Measurements from ENCODE around the gene C1orf50.

Gene C1orf50

DNA sequence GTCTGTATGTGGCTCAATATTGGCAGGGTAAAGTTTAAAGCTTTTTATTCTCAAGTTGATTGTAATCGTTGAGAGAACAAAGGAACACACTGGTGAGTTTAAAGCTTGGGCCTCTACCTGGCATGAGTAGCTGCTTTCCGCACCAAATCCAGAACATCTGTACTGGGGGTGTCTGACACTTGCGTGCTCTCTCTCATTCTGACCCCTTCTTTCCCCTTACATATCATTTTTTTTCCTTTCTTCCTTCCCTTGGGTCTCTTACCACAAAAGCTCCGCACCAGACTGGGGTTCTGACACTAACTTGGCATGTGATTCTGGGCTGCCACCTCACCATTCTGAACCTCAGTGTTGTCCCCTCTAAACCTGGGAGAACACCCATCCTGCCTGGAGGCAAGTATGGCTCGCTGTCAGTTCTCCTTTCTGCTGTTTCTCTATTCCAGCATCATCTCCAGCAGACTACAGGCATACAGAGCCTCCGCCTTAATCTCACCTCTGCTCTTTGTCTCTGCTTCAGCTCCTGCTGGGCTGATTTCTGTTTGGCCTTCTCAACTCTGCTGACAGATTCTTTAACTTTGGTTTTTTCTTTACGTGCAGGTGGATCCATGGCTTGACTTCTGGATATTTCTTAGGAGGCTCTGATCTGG is 49.0 kb downstream of the C1orf50 start:
- Histone ChIP-seq H3K9ac (ENCODE audit: low read length) (peak overlapping the region; percentile 81), H3K9me3 (ENCODE audit: low read length) (no peaks in the 10 kb centered on the region), H3K36me3 (ENCODE audit: insufficient read depth, low read length) (no peaks in the 10 kb centered on the region), H3K27me3 (ENCODE audit: control insufficient read depth in 1 of 2, insufficient read depth in 2 of 2, low read length in 2 of 2) (no peaks in the 10 kb centered on the region), H3K4me3 (ENCODE audit: low read depth in 1 of 2, low read length in 2 of 2) (peak overlapping the region; percentile 52 to 71), H3K27ac (ENCODE audit: low read depth, low read length) (peak overlapping the region; percentile 89), H3K4me1 (ENCODE audit: insufficient read depth, low read length) (peaks cover 9% of the 10 kb centered on the region)

DNA sequence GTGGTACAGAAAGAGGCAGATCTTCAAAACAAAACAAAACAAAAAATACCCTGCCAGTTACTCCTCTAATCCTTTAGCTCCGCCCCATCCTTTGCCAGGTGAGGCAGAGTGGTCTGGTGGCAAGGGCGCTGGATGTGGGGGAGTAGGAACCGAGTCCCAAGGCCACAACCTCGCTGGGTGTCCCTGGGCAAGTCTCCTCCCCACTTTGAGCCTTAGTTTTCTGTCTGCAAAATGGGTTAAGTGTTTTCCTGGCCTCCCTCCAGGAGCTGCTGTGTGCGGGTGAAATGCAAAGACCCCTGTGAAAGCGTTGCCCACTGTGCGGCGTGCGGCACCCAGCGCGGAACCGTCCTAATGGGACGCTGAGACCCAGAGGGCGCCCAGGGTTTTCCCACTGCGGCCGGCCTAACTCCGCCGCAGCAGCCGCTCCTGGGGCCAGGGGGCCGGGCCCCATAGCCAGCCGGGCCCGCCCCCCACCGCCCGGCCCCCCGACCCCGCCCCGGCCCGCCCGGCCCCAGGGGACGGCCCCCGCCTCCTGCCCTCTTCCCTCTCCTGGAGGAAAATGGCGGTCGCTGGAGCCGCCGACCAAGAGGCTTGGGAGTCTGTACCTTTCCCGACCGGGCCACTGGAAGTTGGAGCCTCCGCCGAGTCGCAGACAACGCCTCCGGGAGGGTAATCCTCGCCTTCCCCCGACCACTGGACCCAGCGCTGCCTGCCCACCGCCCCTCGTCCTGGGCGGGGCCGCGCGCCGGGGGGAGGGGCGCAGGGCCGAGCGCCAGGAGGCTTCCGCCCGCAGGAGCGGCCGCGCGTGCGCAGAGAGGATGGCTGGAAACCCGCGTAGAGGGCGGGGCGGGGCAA is 49.8 kb downstream of the C1orf50 start, which contains the start of the genes ERMAP and SVBP:
Gene ERMAP, plus strand, starts transcription at position 538 of the 855 bp plus-strand sequence. CDS start 13,327 bp downstream, outside the sequence.
Gene SVBP, minus strand, starts transcription at position 813 of the 855 bp plus-strand sequence. CDS start 853 bp downstream, outside the sequence.
- Histone ChIP-seq H3K4me1 (ENCODE audit: insufficient read depth, low read length) (peaks cover 9% of the 10 kb centered on the region), H3K9me3 (ENCODE audit: low read length) (no peaks in the 10 kb centered on the region), H3K36me3 (ENCODE audit: insufficient read depth, low read length) (no peaks in the 10 kb centered on the region), H3K27ac (ENCODE audit: low read depth, low read length) (peak within 1 kb of the TSS; percentile 89), H3K4me3 (ENCODE audit: low read depth in 1 of 2, low read length in 2 of 2) (peak within 1 kb of the TSS; percentile 71 to 96), H3K9ac (ENCODE audit: low read length) (peak within 1 kb of the TSS; percentile 81), H3K27me3 (ENCODE audit: control insufficient read depth in 1 of 2, insufficient read depth in 2 of 2, low read length in 2 of 2) (no peaks in the 10 kb centered on the region)

DNA sequence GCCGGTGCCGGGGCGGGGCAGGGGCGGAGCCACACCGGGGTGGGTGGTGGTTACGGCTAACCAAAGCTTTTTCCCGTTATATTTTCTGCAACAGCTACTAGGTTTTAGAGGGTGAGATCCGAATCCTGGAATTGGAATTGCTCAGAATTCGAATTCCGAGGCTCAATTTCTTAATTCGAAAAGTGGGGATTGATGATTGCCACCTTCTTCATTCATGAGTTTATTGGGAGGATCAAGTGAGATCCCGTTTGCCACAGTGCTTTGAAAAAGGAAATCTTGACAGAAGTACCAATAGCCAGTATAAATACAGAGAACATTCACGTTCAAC is 50.4 kb downstream of the C1orf50 start:
- no peaks in the 10 kb centered on the region for H3K9me3 ChIP-seq (ENCODE audit: low read length)
- H3K4me1 ChIP-seq (ENCODE audit: insufficient read depth, low read length) = peaks cover 9% of the 10 kb centered on the region
- H3K27me3 ChIP-seq (ENCODE audit: control insufficient read depth in 1 of 2, insufficient read depth in 2 of 2, low read length in 2 of 2) = no peaks in the 10 kb centered on the region
- peak overlapping the region; percentile 31 to 66 for H3K4me3 ChIP-seq (ENCODE audit: low read depth in 1 of 2, low read length in 2 of 2)
- H3K9ac ChIP-seq (ENCODE audit: low read length) = peak overlapping the region; percentile 42
- no peak overlapping the region for H3K27ac ChIP-seq (ENCODE audit: low read depth, low read length)
- no peaks in the 10 kb centered on the region for H3K36me3 ChIP-seq (ENCODE audit: insufficient read depth, low read length)

DNA sequence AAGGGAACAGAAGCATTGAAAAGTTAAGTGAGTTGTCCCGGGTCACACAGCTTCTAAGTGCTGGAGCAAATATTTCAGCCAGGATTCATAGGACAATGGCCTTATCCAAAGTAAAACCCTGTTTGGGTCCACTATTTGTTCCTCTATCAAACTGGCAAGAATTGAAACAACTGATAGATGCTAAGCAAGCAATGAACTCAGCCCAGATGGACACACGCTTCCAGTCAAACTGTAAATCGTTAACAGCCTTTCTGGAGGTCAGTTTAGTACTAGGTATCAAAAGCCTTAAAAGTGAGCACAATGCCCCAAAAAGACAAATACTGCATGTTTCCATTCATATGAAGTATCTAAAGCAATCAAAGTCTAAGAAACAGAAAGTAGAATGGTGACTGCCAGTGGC is 50.9 kb downstream of the C1orf50 start:
- Histone ChIP-seq H3K9me3 (ENCODE audit: low read length) (no peaks in the 10 kb centered on the region), H3K27me3 (ENCODE audit: control insufficient read depth in 1 of 2, insufficient read depth in 2 of 2, low read length in 2 of 2) (no peaks in the 10 kb centered on the region), H3K27ac (ENCODE audit: low read depth, low read length) (no peak overlapping the region), H3K4me1 (ENCODE audit: insufficient read depth, low read length) (peaks cover 9% of the 10 kb centered on the region), H3K36me3 (ENCODE audit: insufficient read depth, low read length) (no peaks in the 10 kb centered on the region), H3K9ac (ENCODE audit: low read length) (peak overlapping the region; percentile 42), H3K4me3 (ENCODE audit: low read depth in 1 of 2, low read length in 2 of 2) (peak overlapping the region in 1 of 2 donors; percentile 66)

DNA sequence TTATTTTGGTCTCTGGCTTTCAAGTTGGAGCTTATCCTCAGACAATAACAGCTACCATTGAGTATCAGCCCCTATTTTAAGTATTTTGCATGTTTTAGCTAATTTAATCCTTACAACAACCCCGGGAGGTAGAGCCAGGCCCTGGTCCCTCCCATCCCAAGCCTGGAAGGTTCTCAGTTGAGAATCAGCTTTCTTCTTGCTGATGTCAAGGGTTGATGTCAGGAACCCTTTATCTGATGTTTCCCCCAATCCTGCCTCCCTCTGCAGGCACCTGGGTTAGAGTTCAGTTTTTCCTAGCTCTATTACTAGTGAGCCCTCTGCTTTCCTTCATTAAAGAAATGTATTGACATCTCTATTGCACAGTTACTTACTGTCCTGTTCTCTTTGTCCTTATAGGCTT is 53.8 kb downstream of the C1orf50 start:
- H3K4me3 ChIP-seq (ENCODE audit: low read depth in 1 of 2, low read length in 2 of 2) = no peak overlapping the region
- no peaks in the 10 kb centered on the region for H3K36me3 ChIP-seq (ENCODE audit: insufficient read depth, low read length)
- H3K9ac ChIP-seq (ENCODE audit: low read length) = no peak overlapping the region
- no peaks in the 10 kb centered on the region for H3K27me3 ChIP-seq (ENCODE audit: control insufficient read depth in 1 of 2, insufficient read depth in 2 of 2, low read length in 2 of 2)
- H3K27ac ChIP-seq (ENCODE audit: low read depth, low read length) = no peak overlapping the region
- no peaks in the 10 kb centered on the region for H3K9me3 ChIP-seq (ENCODE audit: low read length)
- H3K4me1 ChIP-seq (ENCODE audit: insufficient read depth, low read length) = peaks cover 8% of the 10 kb centered on the region

DNA sequence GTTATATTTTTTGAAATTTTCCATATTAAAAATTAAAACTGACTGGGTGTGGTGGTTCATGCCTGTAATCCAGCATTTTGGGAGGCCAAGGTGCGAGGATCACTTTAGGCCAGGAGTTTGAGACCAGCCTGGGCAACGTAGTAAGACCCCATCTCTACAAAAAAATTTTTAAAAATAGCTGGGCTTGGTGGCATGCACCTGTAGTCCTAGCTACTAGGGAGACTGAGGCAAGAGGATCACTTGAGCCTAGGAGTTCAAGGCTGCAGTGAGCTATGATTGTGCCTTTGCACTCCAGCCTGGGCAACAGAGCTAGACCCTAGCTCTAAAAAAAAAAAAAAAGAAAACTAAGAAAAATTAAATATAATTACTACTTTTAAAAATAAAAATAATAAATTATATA is 54.6 kb downstream of the C1orf50 start:
- H3K9ac ChIP-seq (ENCODE audit: low read length) = no peak overlapping the region
- H3K9me3 ChIP-seq (ENCODE audit: low read length) = no peaks in the 10 kb centered on the region
- no peaks in the 10 kb centered on the region for H3K36me3 ChIP-seq (ENCODE audit: insufficient read depth, low read length)
- no peak overlapping the region for H3K4me3 ChIP-seq (ENCODE audit: low read depth in 1 of 2, low read length in 2 of 2)
- no peaks in the 10 kb centered on the region for H3K27me3 ChIP-seq (ENCODE audit: control insufficient read depth in 1 of 2, insufficient read depth in 2 of 2, low read length in 2 of 2)
- no peaks in the 10 kb centered on the region for H3K4me1 ChIP-seq (ENCODE audit: insufficient read depth, low read length)
- no peak overlapping the region for H3K27ac ChIP-seq (ENCODE audit: low read depth, low read length)

DNA sequence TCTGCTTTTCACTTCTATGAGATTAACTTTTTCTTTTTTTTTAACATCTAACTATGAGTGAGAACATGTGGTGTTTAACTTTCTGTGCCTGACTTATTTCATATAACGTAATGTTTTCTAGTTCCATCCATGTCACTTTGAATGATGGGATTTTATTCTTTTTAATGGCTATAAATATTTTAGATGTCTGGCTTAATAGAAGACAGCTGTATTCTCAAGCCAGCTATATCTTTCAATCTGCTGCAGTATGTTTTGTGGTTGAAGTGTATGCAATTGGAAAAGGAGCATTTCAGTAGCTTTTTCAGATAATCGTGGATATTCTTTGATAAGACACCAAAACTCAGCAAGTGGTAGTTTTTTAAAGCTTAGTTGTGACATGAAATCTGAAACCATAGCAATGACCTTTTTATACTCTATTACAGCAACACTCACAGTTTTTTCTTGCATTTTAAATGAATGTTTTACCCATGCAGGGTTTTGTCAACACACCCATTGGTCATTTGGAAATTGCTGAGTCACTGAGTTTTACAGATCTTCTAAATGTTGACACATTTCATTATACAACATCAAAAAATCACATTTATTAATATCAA is 55.8 kb downstream of the C1orf50 start:
- Histone ChIP-seq H3K9ac (ENCODE audit: low read length) (no peak overlapping the region), H3K4me3 (ENCODE audit: low read depth in 1 of 2, low read length in 2 of 2) (no peak overlapping the region), H3K4me1 (ENCODE audit: insufficient read depth, low read length) (no peaks in the 10 kb centered on the region), H3K27ac (ENCODE audit: low read depth, low read length) (no peak overlapping the region), H3K36me3 (ENCODE audit: insufficient read depth, low read length) (no peaks in the 10 kb centered on the region), H3K9me3 (ENCODE audit: low read length) (no peaks in the 10 kb centered on the region), H3K27me3 (ENCODE audit: control insufficient read depth in 1 of 2, insufficient read depth in 2 of 2, low read length in 2 of 2) (no peaks in the 10 kb centered on the region)

DNA sequence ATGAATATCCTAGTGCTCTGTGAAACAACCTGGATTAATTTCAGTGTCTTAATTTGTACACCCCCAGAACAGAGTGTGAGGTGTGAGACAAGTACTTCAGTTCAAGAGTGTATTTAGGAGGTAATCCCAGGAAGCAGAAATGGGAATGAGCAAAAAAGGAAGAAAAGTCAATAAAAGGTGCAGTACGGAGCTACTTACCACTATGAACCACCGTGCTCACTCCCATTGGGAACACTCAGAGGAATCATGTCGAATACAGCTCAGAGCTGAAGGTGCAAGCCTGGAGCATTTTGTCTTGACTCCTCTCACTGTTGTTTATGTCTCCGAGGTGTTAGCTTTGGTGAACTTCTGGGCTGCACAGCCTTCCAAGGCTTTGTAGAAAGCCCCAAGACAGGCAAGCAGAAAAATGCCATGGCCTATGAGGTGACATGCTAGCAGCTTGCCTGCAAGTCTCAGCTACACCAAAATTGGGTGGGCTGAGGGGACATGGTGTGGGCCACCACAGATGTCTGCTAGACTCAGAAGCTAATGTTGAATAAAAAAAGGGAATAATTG is 57.5 kb downstream of the C1orf50 start:
- H3K27ac ChIP-seq (ENCODE audit: low read depth, low read length) = no peak overlapping the region
- no peak overlapping the region for H3K9ac ChIP-seq (ENCODE audit: low read length)
- no peaks in the 10 kb centered on the region for H3K27me3 ChIP-seq (ENCODE audit: control insufficient read depth in 1 of 2, insufficient read depth in 2 of 2, low read length in 2 of 2)
- no peaks in the 10 kb centered on the region for H3K9me3 ChIP-seq (ENCODE audit: low read length)
- H3K4me1 ChIP-seq (ENCODE audit: insufficient read depth, low read length) = no peaks in the 10 kb centered on the region
- H3K36me3 ChIP-seq (ENCODE audit: insufficient read depth, low read length) = peaks cover under 1% of the 10 kb centered on the region
- H3K4me3 ChIP-seq (ENCODE audit: low read depth in 1 of 2, low read length in 2 of 2) = no peak overlapping the region

DNA sequence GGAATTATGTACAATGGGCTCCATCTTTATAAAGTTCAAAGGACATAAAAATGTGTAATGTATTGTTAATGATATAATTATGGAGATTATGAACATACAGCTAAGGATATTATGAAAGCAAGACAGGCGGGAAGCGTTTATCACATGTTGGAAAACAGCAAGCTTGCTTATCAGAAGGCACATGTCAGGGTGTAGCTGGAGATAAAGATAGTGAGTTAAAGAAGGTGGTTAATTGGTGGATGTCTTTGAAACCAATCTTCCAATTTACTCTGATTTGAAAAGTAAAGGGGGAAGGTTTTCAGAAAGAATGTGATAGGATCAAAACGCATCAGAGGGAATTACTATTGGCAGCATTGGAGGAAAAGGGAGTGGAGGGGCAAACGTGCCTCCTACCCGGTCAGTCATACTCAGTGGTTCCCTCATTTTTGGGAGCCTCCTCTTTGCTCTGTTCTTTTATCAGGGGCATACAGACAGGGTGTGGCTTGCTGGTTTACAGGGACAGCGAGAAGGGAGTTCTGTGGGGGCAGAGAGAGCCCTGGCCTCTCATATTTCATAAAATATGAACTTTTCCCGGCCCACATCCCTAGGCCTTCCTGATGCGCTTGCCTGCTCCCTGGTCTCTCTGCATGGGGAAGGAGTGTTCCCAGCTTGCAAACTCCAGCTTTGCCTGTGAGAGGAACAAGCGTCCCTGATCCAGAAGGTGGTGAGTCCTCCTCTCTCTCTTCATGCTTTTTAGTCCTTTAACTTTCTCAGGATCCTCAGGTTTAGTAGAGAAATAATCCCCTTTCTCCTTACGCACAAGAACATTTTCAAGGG is 58.2 kb downstream of the C1orf50 start:
- H3K27ac ChIP-seq (ENCODE audit: low read depth, low read length) = no peak overlapping the region
- H3K36me3 ChIP-seq (ENCODE audit: insufficient read depth, low read length) = peaks cover 8% of the 10 kb centered on the region
- no peak overlapping the region for H3K4me3 ChIP-seq (ENCODE audit: low read depth in 1 of 2, low read length in 2 of 2)
- no peaks in the 10 kb centered on the region for H3K9me3 ChIP-seq (ENCODE audit: low read length)
- no peaks in the 10 kb centered on the region for H3K4me1 ChIP-seq (ENCODE audit: insufficient read depth, low read length)
- H3K9ac ChIP-seq (ENCODE audit: low read length) = no peak overlapping the region
- H3K27me3 ChIP-seq (ENCODE audit: control insufficient read depth in 1 of 2, insufficient read depth in 2 of 2, low read length in 2 of 2) = no peaks in the 10 kb centered on the region

Measured in muscle layer of colon (tissue), 2 donors.